ENCODE results near the gene IGLON5.

IGLON5 gene

GRCh38 chr19:51372649-51373504, 61.4 kb downstream of the IGLON5 start, which contains the start of gene NKG7:
NKG7 (minus strand) TSS chr19:51372654; CDS start chr19:51372535, 119 bp downstream.
- DNase-seq (ENCODE audit: extremely low read depth, low read depth): no peak
- no peak for TF ChIP-seq CTCF (IDR thresholded peaks at IDR 0.05; ENCODE audit: low read depth, low read length, missing control alignments)
- no peak within 1 kb of the TSS for H3K4me3 ChIP-seq (replicated peaks; ENCODE audit: low read depth, low read length)

- no peak for DNase-seq (ENCODE audit: extremely low read depth, low read depth)
- H3K4me3 ChIP-seq (replicated peaks; ENCODE audit: low read depth, low read length): no peak overlapping the region
- TF ChIP-seq CTCF (IDR thresholded peaks at IDR 0.05; ENCODE audit: low read depth, low read length, missing control alignments): no peak
Measured at GRCh38 chr19:51375504-51376221, 64.2 kb downstream of the IGLON5 start.

- no peak for DNase-seq (ENCODE audit: extremely low read depth, low read depth)
- no peak overlapping the region for H3K4me3 ChIP-seq (replicated peaks; ENCODE audit: low read depth, low read length)
- no peak for TF ChIP-seq CTCF (IDR thresholded peaks at IDR 0.05; ENCODE audit: low read depth, low read length, missing control alignments)
Measured at GRCh38 chr19:51377422-51377821, 66.0 kb downstream of the IGLON5 start.

- DNase-seq (ENCODE audit: extremely low read depth, low read depth): no peak
- TF ChIP-seq CTCF (IDR thresholded peaks at IDR 0.05; ENCODE audit: low read depth, low read length, missing control alignments): no peak
- H3K4me3 ChIP-seq (replicated peaks; ENCODE audit: low read depth, low read length): no peak overlapping the region
Measured at GRCh38 chr19:51380379-51380778, 68.9 kb downstream of the IGLON5 start.

Data from HFF-Myc (cell line).